RWPE1 (cell line): ENCODE data around the gene MICB.
"Not testable (repeated sequence)": the region's sequence is repeated elsewhere in the genome, so short reads cannot be mapped to it uniquely, and the experiment has no call there.

Experiments
- CTCF ChIA-PET: fragments of 350-600 bp; sonication (Branson Sonifier 250); formaldehyde crosslinking; extraction: SDS; loops from one replicate; lab custom pipeline; 2021; lab: Yijun Ruan, JAX
- POLR2A ChIA-PET: fragments of 400-600 bp; formaldehyde crosslinking; extraction: SDS; loops from one replicate; lab custom pipeline; 2020; ENCODE audit warnings: antibody characterized with exemption; ENCODE audit not compliant: low non-redundant PET; lab: Yijun Ruan, JAX
- DNase-seq: peaks from one replicate; pipeline ENCODE4 v3.0.0; 2012; ENCODE audit warnings: low spot score
- H3K27ac ChIP-seq: fragments of 450-650 bp; 2 replicates; pipeline ENCODE4 v1.5.1; 2017
- CTCF ChIP-seq: fragments of 450-650 bp; conservative IDR thresholded peaks from 2 replicates; pipeline ENCODE4 v1.5.1; 2017; ENCODE audit warnings: low read depth, mild to moderate bottlenecking

Gene MICB

GRCh38 chr6:31548544-31548873, 50.6 kb downstream of the MICB start:
- CTCF ChIA-PET, result interaction anchor here (6.3 kb wide), 1 partner anchor 50 kb away, joined by 96 read pairs; no protein-coding TSS in a partner anchor
- H3K27ac ChIP-seq, result peak overlapping the region; percentile 76
- POLR2A ChIA-PET, result no interaction called here
- DNase-seq, result no peak
- no peak for TF ChIP-seq CTCF

GRCh38 chr6:31551371-31551770, 53.4 kb downstream of the MICB start:
- peak overlapping the region; percentile 16; the same call in 1 of the 2 replicates for H3K27ac ChIP-seq
- ChIA-PET POLR2A (interaction anchor here (0.6 to 1.1 kb wide), 2 partner anchors 47 to 139 kb away, joined by 3 to 10 read pairs; no protein-coding TSS in a partner anchor), CTCF (interaction anchor here (0.6 to 1.5 kb wide), 4 partner anchors 30 to 57 kb away, joined by 3 to 16 read pairs (median 6); no protein-coding TSS in a partner anchor)
- DNase-seq, result not testable (repeated sequence)

GRCh38 chr6:31556307-31556706, 58.4 kb downstream of the MICB start:
- CTCF ChIA-PET, result interaction anchor here (1.7 kb wide), 1 partner anchor 42 kb away, joined by 9 read pairs; no protein-coding TSS in a partner anchor
- POLR2A ChIA-PET, result no interaction called here
- TF ChIP-seq CTCF, result no peak
- H3K27ac ChIP-seq, result no peak overlapping the region
- DNase-seq, result no peak

GRCh38 chr6:31557443-31558317, 59.7 kb downstream of the MICB start:
- POLR2A ChIA-PET, result no interaction called here
- no peak for DNase-seq
- peak overlapping the region; percentile 57 for H3K27ac ChIP-seq
- CTCF ChIA-PET, result interaction anchor here (1.3 kb wide), 1 partner anchor 23 kb away, joined by 3 read pairs; no protein-coding TSS in a partner anchor
- no peak for TF ChIP-seq CTCF

- POLR2A ChIA-PET, result no interaction called here
- CTCF ChIA-PET, result interaction anchor here (1.3 kb wide), 1 partner anchor 23 kb away, joined by 3 read pairs; no protein-coding TSS in a partner anchor
- TF ChIP-seq CTCF, result no peak
- no peak for DNase-seq
- H3K27ac ChIP-seq, result peak overlapping the region; percentile 57; the same call in 1 of the 2 replicates
Observed at GRCh38 chr6:31558318-31558625, 60.3 kb downstream of the MICB start.

GRCh38 chr6:31558631-31559500, 60.9 kb downstream of the MICB start:
- POLR2A ChIA-PET, result no interaction called here
- TF ChIP-seq CTCF, result no peak
- DNase-seq, result no peak
- peak overlapping the region; percentile 57 for H3K27ac ChIP-seq
- CTCF ChIA-PET, result interaction anchor here (0.6 kb wide), 1 partner anchor 38 kb away, joined by 3 read pairs; no protein-coding TSS in a partner anchor
